GM21515 (cell line): ENCODE results near the gene IGF2BP3.
"Not testable (repeated sequence)": the region's sequence is repeated elsewhere in the genome, so short reads cannot be mapped to it uniquely, and the experiment has no call there.

Experiments
- ATAC-seq: cut with Tn5 transposase; IDR thresholded peaks from one replicate; pipeline ENCODE4 v1.9.1; 2021; ENCODE audit not compliant: unreplicated experiment

Gene IGF2BP3

DNA sequence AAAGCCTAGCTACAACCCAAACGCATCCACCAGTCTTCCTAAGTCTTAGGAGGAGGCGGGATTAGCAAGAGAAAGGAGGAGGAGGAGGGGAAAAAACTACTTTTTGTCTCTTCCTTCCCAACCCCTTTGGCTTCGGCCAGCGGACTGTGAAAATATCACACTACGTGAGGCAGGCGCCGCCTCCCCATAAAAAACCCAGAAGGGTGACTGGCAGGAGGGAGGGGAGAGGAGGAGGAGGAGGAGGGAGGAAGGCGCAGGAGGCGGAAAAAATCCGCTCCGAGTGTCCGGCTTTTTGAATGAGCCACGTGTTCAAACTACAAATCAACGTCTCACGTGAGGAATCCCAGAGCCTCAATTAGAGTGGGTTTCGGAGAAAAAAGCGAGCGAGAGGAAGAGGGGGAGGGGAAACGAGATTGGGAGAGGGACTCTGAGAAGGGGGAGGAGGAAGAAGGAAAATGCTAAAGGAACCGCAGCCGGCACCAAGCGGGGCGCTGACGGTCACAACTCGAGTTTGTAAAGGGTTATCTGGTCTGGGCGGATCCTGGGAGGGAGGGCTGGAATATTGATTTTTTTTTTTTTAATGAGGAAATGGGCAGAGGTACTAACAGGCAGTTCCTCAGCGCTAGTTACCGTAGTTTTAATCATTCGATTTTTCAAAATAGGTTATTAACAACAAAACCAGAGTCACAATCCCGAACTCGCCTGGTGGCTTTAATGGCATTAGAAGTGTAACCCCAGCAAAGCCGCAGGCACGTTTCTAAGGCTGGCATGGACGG, at the start of gene IGF2BP3:
Gene IGF2BP3, minus strand, starts transcription at position 162 of the 776 bp plus-strand sequence. CDS start 381 bp downstream, outside the sequence.
- no peak for ATAC-seq

DNA sequence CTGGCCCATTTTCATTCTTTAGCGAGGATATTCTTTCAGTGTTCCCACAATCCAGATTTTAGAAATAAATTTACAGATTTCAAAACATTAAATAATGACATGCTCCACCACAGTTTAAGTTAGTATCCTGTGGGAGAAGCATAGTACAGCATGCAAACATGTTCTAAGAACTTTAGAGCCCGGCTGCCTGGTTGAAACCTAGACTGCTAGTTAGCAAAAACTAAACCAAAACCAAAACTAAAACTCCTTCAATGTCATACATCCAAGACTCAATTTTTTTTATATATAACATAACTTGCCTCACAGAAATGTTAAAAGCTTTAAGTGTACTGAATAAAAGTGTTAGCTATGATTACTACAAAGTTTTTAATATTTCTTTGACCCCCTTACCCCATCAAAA, 44.5 kb upstream of the IGF2BP3 start:
- ATAC-seq: peak; percentile 61

DNA sequence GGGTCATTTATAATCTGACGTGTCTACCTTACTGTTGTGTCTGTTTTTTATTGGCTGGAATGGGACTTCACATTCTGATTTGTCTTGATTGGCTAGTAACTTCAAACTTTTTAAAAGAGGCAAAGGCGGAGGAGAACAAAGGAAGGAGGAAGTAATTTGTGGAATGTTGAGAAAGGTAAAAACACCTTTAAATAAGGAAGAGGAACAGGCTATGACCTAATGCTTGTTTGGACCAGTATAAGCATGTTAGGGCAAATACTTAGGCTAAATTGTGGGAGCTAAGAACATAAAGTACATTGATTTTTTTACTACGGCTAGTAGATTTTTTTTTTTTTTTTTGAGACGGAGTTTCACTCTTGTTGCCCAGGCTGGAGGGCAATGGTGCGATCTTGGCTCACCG, 43.5 kb upstream of the IGF2BP3 start:
- not testable (repeated sequence) for ATAC-seq

DNA sequence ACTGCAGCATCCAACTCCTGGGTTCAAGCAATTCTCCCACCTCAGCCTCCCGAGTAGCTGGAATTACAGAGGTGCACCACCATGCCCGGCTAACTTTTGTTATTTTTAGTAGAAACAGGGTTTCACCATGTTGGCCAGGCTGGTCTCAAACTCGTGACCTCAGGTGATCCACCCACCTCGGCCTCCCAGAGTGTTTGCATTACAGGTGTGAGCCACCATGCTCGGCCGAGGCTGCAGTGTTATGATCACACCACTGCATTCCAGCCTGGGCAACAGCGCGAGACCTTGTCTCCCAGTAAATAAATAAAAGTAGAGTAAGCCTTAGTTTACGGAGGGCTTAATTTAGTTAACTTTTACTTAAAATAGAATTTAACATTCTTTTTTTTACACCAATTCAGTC, 23.7 kb upstream of the IGF2BP3 start:
- no peak for ATAC-seq

DNA sequence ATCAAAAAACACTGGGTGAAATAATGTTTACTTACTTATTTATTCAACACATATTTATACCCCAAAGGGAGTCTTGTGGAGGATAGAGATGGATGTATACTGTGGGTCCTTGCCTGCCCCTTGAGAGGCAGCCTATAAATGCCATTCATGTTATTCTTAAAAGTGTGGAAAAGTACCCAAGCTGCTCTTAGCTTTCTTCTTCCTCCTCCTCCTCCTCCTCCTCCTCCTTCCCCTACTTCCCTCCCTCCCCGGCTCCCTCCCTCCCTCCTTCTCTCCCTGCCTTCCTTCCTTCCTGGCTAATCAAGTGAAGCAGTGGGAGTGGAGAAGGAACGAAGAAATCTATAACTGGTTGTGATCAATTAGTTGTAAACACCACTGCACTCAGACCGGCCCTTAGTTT, 21.2 kb upstream of the IGF2BP3 start:
- no peak for ATAC-seq

DNA sequence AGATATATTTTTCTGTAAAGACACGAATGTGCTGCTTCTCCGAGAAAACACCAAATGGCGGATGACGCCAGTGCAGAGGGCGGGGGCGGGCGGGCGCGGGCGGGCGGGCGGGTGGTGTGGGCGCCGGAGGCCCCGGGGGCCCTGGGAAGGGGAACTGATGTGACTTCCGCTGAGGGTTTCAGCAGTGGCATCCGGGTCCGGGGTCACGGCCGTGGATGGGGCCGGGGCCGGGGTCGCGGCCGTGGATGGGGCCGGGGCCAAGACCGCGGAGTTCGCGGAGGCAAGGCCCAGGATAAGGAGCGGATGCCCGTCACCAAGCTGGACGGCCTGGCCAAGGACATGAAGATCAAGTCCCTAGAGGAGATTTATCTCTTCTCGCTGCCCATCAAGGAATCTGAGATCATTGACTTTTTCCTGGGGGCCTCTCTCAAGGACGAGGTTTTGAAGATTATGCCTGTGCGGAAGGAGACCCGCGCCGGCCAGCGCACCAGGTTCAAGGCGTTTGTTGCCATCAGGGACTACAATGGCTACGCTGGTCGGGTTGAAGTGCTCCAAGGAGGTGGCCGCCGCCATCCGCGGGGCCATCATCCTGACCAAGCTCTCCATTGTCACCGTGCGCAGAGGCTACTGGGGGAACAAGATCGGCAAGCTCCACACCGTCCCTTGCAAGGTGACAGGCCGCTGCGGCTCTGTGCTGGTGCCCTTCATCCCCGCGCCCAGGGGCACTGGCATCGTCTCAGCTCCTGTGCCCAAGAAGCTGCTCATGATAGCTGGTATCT, 20.3 kb upstream of the IGF2BP3 start:
- peak; percentile 78 for ATAC-seq

DNA sequence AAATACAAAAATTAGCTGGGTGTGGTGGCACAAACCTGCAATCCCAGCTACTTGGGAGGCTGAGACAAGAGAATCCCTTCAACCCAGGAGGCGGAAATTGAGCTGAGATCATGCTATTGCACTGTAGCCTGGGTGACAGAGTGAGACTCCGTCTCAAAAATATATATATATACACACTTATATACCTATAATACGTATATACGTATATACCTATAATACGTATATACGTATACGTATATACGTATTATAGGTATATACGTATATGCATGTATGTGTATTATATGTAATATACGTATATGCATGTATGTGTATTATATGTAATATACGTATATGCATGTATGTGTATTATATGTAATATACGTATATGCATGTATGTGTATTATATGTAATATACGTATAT, 18.4 kb upstream of the IGF2BP3 start:
- not testable (repeated sequence) for ATAC-seq

DNA sequence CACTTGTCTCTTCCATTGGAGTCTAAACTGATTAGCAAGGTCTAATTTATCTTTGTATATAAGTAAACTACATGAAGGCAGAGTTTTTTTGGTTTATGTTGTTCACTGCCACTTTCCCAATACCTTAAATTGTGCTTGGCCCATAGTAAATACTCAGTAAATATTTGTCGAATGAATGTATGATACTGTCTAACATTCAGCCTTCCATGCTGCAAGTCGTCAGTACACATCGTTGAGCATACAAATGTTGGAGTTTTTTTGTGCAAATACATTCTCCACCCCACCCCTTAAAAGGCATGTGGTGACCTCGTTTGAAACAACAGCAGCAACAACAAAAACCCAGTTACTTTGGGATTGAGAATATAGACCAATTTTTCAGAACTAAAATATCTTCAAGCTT, 17.4 kb upstream of the IGF2BP3 start:
- ATAC-seq: no peak

DNA sequence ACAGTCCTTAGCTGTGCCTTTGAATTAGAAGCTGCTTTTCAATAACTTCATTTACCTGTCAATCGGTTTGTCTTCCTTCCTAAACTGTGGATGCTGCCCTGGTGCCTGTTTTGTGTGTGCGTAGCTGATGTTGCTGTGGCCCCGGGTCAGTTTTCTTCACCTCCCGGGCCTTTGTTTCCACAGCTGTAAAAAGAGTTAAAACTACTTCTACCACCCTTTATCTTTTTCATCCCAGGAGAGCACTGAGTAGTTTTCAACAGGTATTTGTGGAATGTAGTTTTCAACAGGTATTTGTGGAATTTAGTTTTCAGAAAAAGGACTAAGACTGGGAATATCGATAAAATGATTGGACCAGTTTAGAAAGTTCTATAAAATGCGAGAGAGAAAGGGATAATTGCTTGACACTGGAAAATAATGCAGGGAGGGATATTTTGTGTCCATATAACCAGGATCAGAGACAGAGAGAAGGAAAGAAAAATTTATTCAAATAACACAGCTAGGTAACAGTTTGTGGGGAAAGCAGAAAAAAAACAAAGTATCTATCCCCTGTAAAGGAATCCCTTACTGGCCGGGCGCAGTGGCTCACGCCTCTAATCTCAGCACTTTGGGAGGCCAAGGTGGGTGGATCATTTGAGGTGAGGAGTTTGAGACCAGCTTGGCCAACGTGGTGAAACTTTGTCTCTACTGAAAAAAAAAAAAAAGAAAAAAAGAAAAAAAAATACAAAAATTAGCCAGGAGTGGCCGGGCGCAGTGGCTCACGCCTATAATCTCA, 15.9 kb upstream of the IGF2BP3 start:
- no peak for ATAC-seq

DNA sequence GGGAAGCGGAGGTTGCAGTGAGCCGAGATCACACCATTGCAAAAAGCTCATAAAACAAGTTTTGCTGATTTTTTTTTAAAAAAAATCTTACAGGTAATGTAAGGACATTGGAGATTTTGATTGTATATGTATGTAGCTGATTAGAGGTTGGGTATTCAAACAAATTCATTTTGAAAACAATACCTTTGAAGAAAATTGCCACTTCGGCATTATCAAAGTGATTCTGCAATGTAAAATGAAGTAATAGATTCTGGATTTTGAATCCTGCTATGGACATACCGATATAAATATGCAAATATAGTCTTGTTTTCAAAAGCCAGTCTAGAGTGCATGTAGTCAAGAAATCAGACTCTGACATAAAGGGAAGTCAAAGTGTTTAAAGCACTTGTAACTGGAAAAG, 12.4 kb upstream of the IGF2BP3 start:
- no peak for ATAC-seq

DNA sequence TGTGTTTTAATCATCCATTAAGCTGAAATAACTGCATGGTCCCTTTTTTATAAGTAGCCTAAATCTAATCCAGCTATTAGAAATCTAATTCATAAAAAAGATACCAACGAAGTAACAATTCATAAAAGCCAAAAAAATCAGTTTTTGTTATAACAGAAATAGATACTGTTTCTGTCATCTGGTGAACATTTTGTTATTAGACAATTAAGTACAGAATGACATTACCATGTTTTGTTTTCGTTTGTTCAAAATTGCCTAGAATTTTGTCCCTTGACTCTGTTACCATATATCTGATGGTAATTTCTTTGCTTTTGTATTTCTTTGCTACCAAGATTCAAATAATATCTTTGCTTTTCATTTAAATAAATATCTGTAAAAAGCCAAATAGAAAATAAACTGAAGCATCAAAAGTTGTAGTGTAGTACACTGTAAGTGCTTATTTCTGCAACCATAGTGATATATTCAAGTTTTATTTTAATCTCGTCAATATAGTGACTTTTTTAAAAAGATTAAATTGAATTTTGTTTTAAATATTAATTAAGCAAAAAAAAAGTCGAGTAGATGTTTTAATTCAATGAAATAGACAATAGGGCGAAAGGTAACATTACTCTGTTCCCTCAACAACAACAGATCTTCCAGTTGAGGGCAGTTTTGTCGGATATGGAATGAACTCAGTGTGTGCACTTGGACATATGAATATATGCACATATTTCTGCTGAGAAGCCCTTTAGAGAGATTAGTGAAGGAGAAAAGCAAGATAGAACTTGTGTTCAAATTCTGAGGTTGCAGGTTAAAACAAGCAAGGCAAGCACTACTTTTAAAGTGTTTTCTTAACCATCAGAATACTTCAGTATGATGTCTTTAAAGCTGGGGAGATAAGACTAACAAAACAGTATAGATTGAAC, 7.9 kb upstream of the IGF2BP3 start:
- no peak for ATAC-seq

DNA sequence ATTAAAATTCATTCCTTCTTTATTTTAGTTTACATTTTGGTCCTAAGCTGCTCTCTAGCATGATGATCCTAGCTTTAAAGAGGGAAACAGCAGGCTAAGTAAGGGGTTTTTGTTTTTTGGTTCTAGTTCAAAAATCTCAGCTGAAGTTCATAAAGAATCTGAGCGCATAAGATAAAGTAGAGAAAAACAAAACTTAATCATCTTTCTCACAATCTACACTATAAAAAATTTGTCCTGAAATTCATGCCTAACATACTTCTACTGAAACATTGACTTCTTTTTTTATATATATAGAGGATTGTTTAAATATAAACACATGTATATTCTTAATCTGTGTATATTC, 6.8 kb upstream of the IGF2BP3 start:
- ATAC-seq: no peak

DNA sequence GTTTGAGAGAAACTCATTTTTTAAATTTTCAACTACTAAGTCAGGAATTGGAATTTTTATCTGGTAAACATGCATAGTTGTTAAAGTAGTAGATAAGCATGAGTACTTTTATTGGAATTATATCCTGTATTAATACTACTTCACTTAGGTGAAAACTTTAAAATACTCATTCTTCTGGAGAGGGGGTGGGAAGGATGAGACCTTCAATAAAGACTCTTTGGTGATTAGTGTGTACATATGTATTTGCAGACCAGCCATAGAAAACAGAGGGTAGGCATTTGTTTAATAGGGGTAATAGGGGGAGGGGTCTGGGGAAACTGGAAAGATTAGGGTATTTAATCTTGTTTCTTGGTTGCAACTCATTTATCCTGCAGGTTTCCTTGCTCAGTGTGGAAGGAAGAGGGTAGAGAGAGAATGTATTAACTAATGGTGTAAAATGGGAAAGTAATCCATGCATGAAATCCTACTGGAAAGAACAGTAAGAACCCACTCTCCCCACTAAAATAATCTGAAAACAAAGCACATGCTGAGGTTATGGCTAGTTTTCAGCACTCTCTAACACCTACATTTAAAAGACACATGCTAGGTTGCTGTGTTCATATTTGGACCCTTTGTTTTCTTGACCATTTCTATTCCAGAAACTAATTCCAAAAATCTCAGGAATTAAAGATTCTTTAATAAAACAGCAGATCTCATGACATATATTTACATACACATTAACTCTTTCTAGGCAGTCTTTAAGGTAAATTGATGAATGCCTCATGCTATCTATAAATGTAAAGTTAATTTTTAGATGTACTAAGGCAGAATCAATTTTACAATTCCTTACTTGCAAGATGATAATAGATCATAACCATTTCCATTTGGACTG, 6.2 kb upstream of the IGF2BP3 start:
- ATAC-seq: no peak

DNA sequence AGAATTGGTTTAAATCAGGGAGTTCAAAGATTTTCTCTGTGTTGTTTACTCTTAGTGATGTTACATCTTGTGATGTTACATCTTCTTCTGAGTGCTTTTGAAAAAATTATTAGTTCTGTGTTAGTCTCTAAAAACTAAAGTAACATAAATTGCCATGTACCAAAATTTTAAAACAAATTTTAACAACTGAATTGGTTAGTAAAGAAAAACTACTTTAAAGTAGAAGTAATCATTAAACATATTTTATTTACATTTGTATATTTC, 5.2 kb upstream of the IGF2BP3 start:
- ATAC-seq: no peak

DNA sequence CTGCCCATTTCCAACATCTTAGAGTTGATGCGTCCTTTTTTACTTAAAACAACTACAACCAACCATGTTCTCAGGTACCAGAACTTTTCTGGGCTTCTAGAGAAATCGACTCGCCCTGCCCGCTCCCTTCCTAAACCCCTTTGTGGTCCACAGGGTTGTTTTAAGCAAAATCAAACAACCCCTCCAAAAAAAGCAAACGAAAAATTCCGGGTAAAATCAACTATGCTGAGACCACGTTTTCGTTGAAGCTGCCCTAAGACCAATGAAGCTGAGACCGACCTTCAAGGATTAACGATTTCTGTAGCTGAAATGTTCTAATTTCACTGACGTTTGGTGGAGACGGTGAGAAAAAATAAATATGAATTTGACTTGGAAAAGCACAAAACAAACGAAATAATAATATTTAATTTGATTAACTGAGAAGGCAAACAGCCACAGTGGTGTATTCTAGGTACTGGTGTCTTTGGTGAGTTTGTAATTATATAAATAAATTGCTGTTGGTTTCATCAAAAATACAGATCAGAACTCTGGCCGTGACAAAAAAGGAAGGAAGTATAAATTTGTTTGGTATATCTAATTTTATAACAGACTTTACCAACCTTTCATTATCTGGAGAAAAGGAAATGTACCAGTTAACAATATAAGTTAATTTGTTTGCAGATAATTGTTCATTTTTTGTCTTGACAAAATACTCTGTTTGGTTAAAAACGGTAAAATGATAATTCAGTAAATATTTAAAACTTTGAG, 4.7 kb upstream of the IGF2BP3 start:
- ATAC-seq: no peak

DNA sequence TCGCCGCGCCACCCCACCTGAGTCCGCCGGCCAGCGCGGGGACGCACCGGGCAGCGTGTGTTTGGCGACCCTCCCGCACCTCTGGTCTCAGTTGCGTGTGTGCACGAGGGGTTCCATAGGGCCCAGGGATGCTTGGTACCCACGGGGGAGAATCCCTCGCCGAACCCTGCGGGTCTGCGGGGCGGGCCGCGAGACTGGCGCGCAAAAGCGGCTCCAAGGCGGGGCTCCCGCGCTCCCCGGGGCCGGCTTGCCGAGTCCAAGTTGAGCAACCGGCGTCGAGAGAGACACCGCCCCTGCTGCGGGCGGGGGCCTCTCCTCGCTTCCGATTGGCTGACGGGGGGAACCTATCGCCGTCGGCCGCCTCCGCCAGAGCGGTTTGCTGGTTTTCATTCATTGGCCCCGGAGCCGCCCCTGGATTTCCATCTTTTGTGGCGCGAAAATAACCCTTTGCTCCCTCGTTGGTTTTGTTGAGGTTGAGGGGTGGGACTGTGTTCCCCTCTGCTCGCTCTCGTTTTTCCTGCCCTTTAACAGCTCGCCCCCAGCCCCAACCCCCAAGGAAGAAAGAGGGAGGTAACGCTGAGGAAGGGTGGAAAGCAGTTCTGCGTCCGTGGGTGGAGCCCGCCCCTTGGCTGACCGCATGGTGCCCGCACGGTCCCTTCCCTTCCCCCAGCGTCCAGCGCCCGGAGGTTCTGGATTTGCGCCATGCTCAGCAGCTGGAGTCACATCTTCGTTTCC, 4.0 kb upstream of the IGF2BP3 start:
- peak; percentile 77 for ATAC-seq

DNA sequence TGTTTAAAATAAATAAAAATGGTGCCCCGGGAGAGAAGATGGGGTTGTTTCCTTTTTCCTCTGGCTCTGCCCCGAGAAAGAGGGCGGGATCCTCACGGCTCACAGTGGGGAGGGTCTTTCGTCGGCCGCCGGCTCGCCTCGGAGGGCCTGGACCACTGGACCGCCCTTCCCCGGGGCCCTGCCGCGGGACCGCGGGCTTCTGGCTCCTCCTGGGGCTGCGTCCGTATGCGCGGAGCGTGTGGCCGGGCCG, 3.5 kb upstream of the IGF2BP3 start:
- peak; percentile 19 for ATAC-seq

DNA sequence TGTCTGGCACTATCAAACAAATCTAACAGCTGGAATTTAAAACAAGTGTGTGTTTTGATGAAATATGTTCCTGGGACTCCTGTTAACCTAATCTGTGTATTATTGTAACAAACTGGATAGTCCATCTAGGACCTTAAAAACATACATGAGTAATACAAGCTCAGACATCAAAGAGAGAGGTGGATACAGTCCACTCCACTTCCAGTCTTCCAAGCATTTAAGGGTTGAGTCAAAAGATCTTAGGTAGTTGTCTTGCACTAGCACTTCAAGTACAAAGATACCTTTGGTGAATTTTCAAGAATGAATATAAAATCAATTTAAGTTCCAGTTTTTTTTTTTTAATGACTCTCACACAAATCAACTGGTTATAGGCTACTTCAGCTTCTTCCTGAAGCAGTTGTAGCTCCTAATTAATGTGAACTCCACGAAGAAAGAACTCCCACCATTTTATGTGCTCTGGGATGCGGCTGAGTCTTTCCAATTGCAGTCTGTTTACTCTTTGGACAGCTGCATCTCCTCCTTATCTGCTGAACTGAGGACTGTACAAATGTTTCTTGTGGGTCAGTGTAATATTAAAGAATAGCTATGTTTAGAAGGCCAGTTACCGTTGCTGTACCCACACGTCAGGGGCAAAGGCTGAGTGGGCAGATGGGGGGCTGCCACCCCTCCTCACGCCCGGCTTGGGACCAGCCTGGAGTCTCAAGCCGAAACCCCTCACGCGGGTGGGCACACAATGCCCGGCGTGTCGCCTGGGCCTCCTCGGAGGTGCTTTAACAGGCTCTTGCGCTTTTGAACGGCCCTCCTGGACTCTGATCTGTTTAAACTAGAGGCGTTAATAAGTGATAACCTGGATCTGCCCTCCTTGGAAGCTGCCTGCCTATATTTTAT, 2.9 kb upstream of the IGF2BP3 start:
- ATAC-seq: no peak
